GM21381 (cell line): ENCODE results near the gene PROB1.
"Not testable (repeated sequence)": the region's sequence is repeated elsewhere in the genome, so short reads cannot be mapped to it uniquely, and the experiment has no call there.

ENCODE experiments used
- ATAC-seq: cut with Tn5 transposase; IDR thresholded peaks from one replicate; pipeline ENCODE4 v1.9.1; 2021; ENCODE audit warnings: mild to moderate bottlenecking, moderate library complexity; ENCODE audit not compliant: unreplicated experiment

Gene PROB1

DNA sequence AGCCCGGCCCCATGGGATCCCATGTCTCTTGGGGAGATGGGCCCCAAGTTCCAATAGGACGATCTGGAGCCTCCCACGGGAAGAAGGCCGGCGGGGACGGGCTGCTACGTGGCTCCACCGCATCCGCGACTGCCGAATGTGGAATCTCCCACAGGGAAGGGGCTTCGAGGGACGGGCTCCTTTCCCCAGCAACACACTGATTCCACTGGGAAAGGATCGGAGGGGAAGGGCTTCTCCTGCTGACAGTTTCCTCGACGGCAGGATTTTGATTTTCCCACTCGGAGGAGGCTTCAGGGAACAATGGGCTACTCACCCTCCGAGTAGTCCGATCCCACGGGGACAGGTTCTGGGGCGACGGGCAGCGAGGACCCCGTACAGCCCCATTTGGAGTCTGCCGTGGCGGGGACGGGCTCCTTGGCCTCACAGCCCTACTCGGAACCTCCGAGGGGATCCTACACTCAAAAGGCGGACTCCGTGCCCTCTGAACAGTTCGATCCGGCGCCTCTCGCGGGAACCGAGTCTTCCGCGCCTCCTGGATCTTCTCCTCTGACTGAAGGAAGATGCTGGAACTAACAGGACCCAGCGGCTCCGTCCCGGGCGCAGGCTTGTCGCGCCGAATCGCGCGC is 1.3 kb downstream of the PROB1 start:
- no peak for ATAC-seq

DNA sequence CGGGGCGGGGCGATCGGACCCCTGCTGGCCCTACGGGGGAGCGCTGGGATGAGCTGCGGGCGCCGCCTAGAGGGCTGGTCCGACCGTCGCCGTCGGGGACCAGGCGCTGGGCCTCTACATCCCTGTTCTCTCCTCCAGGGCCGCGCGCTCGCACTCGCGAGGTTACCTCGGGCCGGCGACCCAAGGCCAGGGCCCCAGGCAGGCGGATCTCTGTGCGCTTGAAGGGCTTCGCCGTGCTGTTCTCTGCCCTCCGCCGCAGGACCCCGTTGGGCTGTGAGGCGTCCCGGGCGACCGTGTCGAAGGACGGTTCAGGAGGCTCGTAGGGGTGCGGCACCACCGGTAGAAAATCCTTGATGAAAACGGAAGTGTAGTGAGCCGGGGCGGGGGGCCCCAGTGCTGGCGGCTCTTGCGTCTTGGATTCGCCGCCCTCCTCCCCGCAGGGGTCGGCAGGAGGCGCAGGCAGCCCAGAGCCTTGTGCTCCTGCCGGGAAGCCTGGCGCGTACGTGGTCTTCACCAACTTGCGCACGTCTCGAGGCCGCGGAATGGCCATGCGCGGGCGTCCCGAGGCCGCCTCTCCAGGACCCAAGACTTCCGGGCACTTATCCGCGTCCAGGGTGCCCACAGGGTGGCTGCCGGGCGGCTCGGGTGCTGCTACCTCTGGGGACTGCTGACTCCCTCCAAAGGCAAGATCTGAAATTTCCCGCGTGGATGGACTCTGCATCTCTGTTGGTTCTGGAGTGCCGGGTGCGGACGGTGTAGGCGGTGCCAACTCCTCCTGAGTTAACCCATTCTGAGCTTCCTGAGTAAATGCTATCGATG is 2.0 kb downstream of the PROB1 start:
- ATAC-seq = peak; percentile 44

DNA sequence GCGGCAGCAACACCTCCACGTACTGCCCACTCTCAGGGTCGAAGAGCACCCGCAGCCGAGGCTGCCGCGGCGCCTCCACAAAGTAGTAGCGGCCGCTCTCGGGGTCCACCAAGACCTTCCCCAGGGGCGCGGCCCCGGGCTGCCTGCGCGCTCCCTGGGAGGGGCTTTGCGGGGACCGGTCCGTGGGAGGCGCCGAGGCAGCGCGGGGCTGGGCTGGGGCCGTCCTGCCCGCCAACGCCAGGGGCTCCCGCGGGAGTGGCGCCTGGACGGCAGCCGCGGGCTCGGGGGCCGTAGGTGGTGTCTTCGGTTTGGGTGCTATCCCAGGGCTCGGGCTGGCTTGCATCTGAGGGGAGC is 2.6 kb downstream of the PROB1 start:
- ATAC-seq = no peak

DNA sequence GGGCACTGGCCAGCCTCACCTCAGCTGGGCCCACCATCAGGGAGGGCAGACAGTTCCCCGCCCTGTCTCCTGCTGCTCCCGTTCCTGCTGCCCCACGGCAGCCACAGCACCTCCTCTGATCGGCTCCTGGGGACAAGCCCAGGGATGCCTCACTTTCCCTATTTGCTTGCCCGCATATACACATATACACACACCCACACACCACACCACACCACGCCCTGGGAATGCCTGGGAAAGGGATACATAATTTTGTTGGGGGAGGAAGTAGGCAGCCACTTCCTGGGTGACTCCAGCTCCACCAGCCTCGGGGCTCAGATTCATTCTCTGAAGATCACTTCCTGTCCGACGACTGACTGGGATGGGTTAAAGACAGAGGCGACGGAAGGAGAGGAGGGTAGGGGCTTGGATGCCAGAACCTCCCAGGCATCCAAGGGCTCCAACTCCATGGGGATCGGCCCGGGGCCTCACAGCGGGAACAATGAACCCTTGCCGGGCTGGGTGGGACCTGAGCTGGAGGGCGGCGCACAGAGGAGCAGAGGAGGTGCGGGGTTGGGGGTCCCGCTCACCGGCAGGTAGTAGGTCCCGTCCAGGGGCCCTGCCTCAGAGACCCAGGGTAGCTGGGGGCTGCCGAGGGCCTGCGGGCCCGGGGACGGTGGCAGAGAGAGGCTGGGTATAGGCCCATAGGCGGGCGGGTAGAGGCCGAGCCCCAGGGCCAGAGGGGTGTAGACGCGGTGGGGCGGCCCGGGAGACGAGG is 3.2 kb downstream of the PROB1 start:
- no peak for ATAC-seq

DNA sequence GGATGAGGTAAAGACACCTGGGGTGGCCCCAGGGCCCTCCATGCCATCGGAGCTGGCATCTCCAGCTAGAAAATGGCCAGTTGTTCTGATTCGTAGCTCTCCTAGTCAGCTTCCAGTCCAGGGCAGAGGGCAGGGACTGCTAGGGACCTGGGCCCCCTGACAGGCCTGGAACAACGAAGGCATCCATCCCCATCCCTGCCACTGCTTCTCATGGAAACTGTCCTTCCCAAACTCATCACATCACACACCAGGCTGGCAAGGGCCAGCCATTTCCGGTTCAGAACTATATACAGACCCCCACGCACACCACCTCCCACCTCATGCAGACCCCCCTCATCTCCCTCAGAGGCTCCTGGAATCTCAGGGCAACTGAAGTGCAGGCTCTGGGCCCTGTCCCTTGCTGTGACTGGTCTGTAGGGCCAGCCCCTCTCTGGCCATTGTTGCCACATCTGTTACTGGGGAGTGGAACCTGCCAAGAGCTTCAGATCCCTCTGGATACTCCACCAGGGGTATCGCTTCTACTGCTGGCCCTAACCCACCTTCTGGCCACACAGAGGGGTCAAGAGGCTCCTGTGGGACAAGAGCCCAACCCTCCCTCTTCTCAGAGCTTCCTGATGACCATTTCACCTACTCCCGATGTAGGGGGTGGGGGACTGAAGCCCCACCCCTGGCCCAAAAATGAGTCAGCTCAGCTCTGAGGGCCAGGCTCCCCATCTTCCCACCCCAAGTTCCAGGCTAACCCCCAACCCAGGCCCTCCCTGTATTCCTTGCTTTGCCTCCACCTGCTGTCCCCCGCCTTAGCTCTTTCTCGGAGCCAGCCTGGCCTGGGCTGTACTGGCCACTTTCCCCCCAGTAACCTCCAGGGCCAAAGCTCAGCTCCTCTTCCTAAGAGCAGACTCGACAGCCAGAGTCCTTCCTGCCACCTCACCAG is 4.0 kb downstream of the PROB1 start:
- ATAC-seq = no peak

DNA sequence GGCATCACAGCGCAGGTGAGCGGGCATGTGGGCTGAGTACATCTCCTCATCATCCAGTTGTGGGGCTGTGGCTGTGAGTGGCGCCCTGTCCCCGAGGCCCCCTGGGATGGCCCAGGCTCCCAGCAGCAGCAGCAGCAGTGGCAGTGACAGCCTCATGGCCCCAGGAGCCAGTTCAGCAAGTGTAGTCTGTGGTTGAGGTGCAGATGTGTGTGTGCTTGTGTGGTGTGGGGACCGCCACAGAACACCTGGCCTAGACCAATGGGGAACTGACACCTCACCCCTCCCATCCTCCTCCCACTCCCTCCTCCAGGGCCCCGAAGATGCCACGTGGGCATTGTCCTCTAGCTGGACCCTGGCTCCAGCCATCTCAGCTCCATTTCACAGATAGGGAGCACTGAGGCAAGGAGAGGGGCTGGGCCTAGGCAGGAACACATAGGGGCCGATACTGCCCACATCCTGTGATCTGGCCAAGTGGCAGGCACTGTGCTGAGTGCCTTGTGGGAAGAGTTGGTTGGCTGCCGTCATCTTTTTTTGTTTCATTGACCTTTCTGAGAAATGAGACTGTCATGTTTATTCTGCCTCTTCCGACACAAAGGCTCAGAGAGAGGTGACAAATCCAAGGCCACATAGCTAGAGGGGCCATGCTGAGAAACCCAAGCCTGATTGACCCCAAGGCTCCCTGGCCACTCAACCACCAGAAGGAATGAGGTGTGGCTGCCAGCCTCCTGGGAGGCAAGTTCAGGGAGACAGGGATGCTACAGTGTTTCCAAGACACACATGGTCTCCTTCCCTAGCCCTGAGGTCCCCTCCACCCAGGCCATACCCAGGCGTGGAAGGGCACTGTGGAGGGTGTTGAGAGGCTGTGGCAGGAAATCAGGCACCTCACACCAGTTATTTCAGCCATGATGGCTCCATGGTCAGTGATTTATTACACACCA is 4.9 kb downstream of the PROB1 start, which contains the start of gene MZB1:
Gene MZB1 (minus strand): TSS at position 213 of the 938 bp plus-strand sequence. CDS start 57 bp downstream, at position 156.
- ATAC-seq = peak; percentile 41

DNA sequence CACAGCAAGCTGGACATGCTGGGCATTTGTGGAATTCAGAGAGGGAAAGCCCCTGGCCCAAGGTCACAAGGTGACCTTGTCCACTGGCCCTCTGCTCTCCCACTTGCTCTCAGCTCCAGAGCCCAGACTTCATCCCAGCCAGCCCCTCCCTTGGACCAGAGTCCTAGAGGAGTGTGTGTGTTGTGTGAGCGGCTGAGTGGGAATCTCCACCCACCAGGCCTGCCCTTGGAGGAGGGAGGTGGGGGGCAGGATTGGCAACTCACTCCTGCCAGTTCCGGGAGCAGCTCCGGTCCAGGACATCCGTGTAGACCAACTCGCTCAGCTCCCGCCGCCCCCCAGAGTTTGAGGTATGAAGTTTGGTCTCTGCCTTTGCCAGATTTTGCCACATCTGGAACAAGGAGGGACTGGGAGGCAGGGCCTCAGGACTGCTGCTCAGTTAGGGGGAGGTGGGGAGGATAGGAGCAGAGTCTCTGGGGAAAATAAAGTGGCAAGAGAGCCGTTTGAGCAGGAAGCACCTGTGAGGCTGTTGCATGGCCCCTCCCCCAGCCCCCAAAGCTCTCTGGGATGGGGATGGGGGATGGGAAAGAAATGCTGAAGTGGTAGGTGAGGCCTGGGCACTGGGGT is 6.6 kb downstream of the PROB1 start:
- no peak for ATAC-seq

DNA sequence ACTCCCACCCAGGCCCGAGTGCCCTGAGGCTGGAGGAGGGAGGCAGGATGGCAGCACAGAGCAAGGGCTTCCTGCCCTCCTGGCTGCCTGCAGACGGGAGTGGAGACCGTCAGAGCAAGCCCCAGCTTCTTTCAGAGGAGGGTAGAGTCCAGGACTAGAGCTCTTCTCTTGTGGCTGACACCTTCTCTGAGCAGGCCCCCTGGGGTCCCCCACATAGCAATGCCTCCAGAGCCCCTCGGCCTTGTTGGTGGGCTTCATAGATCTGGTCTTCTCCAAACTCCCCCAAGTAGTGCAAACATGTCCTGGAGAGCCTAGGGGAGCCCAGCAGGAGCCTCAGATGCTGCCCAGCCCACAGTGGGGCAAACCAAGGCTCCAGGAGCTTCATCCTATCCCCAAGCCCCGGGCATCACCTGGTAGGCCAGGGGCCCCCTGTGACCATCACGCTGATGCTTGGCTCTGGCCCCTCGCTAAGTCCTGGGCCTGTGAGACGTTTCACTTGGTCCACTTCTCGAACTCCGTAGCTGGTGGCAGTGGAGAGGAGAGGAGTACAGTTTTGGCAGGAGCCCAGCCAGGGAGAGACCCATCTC is 7.2 kb downstream of the PROB1 start:
- no peak for ATAC-seq

DNA sequence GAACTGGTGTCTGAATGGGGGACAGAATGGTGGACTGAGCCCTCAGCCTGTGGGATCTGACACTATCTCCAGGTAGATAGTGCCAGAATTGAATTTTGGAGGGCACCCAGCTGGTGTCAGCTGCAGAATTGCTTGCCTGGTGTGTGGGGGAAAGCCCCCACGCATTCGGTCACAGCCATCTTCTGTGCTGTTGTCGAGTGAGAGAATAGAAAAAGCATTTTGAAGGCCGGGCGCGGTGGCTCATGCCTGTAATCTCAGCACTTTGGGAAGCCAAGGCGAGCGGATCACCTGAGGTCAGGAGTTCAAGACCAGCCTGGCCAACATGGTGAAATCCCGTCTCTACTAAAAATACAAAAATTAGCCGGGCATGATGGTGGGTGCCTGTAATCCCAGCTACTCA is 7.9 kb downstream of the PROB1 start:
- ATAC-seq = not testable (repeated sequence)

DNA sequence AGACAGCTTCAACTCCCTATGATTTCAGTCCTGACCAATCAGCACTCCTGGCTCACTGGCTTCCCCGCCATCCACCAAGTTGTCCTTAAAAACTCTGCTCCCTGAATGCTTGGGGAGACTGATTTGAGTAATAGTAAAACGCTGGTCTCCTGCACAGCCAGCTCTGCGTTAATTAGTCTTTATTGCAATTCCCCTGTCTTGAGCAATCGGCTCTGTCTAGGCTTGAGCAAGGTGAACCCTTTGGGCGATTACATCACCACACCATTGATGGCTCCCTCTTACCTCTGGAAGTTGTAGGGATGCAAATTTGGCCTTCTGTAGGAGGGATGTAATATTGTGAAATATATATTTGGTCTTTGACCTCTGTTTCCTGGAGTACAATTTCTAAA is 8.9 kb downstream of the PROB1 start:
- no peak for ATAC-seq

DNA sequence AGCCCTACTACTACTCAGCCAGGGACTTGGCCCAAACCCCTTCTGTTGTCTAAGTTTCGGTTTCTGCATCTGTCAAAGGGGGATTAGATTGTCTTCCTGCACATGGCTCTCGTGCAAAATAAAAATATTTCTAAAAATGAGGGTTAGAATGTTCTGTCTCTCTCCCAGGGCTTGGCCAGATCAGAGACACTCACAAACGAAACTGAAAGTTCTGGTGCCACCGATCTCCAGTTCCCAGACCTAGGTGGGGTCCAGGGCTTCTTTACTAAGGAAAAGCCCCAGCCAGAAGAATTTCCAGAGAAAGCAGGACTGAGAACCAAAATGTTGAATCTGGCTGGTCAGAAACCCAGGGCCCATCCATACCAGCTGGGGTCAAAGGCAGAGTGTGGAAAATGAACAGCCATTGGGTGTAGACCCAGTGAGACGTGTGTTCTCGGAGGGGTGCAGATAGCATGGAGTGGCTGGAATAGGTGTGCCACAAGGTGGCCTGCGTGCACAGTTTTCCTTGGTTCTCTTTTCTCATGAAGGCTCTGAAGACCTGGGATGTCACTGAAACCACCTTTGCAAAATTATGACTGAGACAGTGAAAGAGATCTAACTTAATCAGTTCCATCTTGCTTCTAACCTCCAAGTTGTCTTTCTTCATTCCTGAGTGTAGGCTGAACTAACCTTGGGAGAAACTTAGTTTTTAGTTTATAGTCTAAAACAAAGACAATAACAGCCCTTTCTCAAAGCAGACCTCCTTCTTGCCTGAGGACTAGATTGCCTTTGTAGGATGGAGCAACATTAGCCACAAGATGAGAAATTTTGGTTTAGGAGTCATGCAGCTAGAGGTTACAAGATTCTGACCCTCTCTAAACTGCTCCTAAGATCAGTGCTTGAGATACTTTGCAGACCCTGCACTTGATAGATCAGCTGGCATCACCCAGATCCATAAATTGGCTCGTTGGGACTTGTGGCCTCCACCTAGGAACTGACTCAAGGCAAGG is 9.5 kb downstream of the PROB1 start:
- no peak for ATAC-seq

DNA sequence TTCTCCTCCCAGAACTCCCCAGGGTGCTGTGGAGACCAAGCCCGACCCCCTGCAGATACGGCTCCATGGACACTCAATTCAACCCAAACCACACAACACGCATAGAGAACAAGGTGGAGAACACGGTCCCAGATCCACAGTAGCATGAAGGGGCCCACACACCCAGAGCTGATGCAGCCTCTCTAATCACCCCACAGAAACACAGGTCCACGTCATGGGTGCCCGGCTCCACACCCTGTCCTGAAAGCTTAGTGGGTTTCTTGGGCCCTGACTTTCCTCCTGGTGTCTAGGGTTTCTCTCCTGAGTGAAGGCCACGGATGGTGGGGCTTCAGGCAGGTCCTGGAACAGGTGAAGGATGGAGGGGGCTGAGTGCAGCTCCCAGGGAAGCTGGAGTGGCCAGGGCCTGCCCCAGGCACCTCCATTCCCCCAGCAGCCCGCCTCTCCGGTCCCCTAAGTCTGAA is 10.3 kb downstream of the PROB1 start:
- no peak for ATAC-seq

DNA sequence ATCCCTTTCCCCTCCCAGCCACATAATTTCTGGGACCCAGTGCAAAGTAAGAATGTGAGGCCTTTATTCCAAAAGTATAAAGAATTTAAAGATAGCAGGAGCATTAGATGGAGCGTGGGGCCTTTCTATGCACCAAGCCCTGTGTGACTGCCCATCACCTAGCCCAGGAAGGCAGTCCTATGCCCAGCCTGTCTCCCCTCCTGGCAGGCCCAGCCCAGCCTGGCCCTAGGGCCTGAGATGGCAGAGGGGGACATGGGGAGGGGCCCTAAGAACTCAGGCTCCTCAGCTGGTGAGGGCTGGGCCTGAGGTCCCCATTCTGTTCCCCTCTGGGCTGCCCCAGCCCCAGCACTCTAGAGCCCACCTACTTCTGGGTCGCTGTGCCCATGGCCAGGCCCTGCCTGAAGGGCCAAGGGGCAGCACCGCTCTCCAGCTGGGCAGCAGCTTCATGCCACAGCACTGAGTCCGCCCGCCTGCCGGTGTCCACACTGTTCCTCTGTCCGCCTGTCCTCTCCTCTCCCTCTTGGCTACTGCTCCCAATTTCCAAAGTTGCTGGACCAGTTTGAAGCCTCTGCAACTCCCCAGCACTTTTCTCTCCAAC is 10.8 kb downstream of the PROB1 start:
- no peak for ATAC-seq

DNA sequence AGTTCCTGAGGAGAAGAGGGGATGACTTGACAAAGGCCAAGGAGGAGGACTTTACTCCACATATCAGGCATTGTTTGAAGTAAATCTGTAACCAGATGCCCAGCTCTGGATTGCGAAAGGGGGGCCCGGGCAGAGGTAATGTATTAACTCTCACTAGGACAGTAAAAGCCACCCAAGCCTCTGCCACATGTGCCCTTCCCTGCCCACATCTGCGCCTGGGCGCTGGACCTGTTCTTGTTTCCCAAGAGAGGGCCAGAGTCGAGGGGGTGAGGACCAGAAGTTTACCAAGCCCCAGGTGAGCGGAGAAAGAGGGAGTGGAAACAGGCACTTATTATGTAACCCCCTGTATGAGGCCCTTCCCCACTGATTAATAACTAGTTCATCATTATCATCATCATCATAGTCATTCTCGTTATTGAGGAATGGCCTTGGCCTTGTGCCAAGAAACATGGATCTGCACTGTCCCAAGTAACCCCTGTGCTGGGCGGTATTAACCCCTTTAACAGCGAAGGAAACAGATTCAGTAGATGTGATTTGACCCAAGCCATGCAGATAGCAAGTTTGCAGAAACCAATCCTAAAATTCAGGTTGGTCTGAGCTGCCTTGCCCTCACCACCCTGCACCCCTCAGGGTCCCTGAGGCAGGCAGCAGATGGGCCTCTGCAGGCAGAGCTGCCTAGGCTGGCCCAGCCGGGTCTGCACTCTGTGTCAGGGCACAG is 11.5 kb downstream of the PROB1 start, which contains the start of gene SLC23A1:
Gene SLC23A1 (minus strand): TSS at position 23 of the 718 bp plus-strand sequence. CDS start 44 bp downstream, outside the sequence.
- no peak for ATAC-seq

DNA sequence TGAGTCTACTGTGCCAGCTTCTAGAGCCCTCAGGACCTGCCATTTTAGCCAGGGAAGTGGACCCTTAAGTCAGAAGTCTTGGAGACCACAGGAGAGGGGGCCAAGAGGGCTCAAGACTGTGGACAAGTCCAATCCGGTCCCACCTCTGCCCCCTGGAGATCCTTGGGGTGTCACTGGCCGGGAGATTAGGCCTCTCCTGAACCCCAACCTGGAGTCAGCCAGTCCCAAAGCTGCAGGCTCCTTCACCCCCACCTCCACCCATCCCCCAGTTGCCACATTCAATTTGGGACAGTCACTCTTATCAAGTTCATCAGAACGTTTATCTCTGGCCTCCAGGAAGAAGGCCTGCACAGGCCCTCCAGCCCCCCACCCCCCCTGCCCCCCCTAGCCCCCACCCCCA is 12.1 kb downstream of the PROB1 start:
- ATAC-seq = no peak
